ENCODE results near the gene TNP2.

GRCh38 chr16:11307639-11308492, 38.7 kb upstream of the TNP2 start:
- TF ChIP-seq CTCF (IDR thresholded peaks at IDR 0.05) = no peak
- TF ChIP-seq ZFX (IDR thresholded peaks at IDR 0.05; ENCODE audit: borderline replicate concordance) = no peak

Measured in 22Rv1 (cell line).